GM12878 (cell line): Measurements from ENCODE around the gene C9orf72. TPM values are rescaled to one million over a fixed set of nuclear protein-coding genes. Genes with fewer than 3 reads are reported as not detected.

Source experiments
- ATAC-seq: fragments of 200-7000 bp; cut with Tn5 transposase; 3 replicates; pipeline ENCODE4 v1.9.1; 2020; ENCODE audit warnings: mild to moderate bottlenecking, moderate library complexity
- BruUV-seq: library from RNA; stranded (reverse); fragments of 400-500 nt; replicated peaks from 2 replicates; lab custom pipeline; 2021; lab: Mats Ljungman, UMichigan
- CTCF ChIA-PET: fragments of 300-600 bp; sonication (Branson Sonifier 250); formaldehyde crosslinking; extraction: SDS; loops from one replicate; lab custom pipeline; 2021; ENCODE audit warnings: inconsistent platforms; lab: Yijun Ruan, JAX
- POLR2A ChIA-PET: fragments of 350-600 bp; formaldehyde crosslinking; extraction: SDS; loops from one replicate; lab custom pipeline; 2021; ENCODE audit warnings: inconsistent platforms; lab: Charles Lee
- RAD21 ChIA-PET: fragments of 300-600 bp; sonication (Branson Sonifier 250); formaldehyde crosslinking; loops from one replicate; lab custom pipeline; 2023; ENCODE audit warnings: antibody characterized with exemption; ENCODE audit not compliant: unreplicated experiment; lab: Charles Lee
- SMC1A ChIA-PET: fragments of 300-600 bp; sonication (Branson Sonifier 250); formaldehyde crosslinking; loops from one replicate; lab custom pipeline; 2023; ENCODE audit not compliant: unreplicated experiment, uncharacterized antibody; lab: Charles Lee
- DNase-seq: peaks from one replicate; pipeline ENCODE4 v3.0.0-alpha.2; 2011; ENCODE audit warnings: low read depth, low spot score
- FAIRE-seq: peaks from 3 replicates; lab custom pipeline; 2011; peaks lifted over from hg19 to GRCh38; lab: Jason Lieb, UNC
- H2AFZ ChIP-seq: 2 replicates; pipeline ENCODE4 v1.6.0; 2011; ENCODE audit warnings: low read depth, low read length, control low read depth; ENCODE audit not compliant: control insufficient read depth
- H3K27ac ChIP-seq: 2 replicates; pipeline ENCODE4 v1.5.1; 2011; ENCODE audit warnings: control low read depth; ENCODE audit not compliant: control insufficient read depth, insufficient read depth
- H3K27me3 ChIP-seq, 2 experiments: replicated peaks in 1 of 2; 2 replicates each; pipeline versions ENCODE4 v1.6.0 to v1.6.1; 2011; ENCODE audit warnings: low read length in 1 of 2; ENCODE audit not compliant: control insufficient read depth in 2 of 2, insufficient read depth in 2 of 2
- H3K36me3 ChIP-seq, 2 experiments: 2 replicates each; pipeline ENCODE4 v1.5.1; 2011; ENCODE audit warnings: low read length in 1 of 2; ENCODE audit not compliant: control insufficient read depth in 2 of 2, insufficient read depth in 2 of 2
- H3K4me1 ChIP-seq: 2 replicates; pipeline ENCODE4 v1.6.1; 2011; ENCODE audit warnings: mild to moderate bottlenecking, low read length, moderate library complexity, mixed read lengths; ENCODE audit not compliant: control insufficient read depth, insufficient read depth
- H3K4me2 ChIP-seq: 2 replicates; pipeline ENCODE4 v1.6.0; 2011; ENCODE audit warnings: control low read depth; ENCODE audit not compliant: control insufficient read depth, insufficient read depth
- H3K4me3 ChIP-seq: fragments of 200-600 bp; sonication (generic); 2 replicates; pipeline ENCODE4 v1.5.1; 2016
- H3K79me2 ChIP-seq: 2 replicates; pipeline ENCODE4 v1.6.0; 2011; ENCODE audit warnings: low read length; ENCODE audit not compliant: control insufficient read depth, insufficient read depth
- H3K9ac ChIP-seq: 2 replicates; pipeline ENCODE4 v1.8.0; 2011; ENCODE audit warnings: low read length, control low read depth, mixed read lengths; ENCODE audit not compliant: control insufficient read depth, insufficient read depth
- H3K9me3 ChIP-seq: replicated peaks from 3 replicates; pipeline ENCODE4 v1.5.1; 2011; ENCODE audit warnings: mild to moderate bottlenecking, low read length; ENCODE audit not compliant: control insufficient read depth, insufficient read depth
- H4K20me1 ChIP-seq: 2 replicates; pipeline ENCODE4 v1.6.0; 2011; ENCODE audit not compliant: control insufficient read depth, insufficient read depth
- ETV6 ChIP-seq, 2 experiments: fragments of 450-650 bp in 1 of 2; IDR thresholded peaks in 1 of 2; conservative IDR thresholded peaks in 1 of 2; 2 replicates each; pipeline ENCODE4 v1.6.1; 2014; ENCODE audit warnings: antibody characterized with exemption in 1 of 2, borderline replicate concordance in 1 of 2, low read depth in 1 of 2, mild to moderate bottlenecking in 1 of 2, moderate library complexity in 1 of 2
- JUNB ChIP-seq: IDR thresholded peaks from 2 replicates; pipeline ENCODE4 v1.6.1; 2016; ENCODE audit warnings: antibody characterized with exemption, mild to moderate bottlenecking
- NFIC ChIP-seq: IDR thresholded peaks from 2 replicates; pipeline ENCODE4 v1.6.1; 2012; ENCODE audit warnings: low read depth, mild to moderate bottlenecking, inconsistent platforms, low read length, moderate library complexity
- NR2F1 ChIP-seq: fragments of 450-650 bp; conservative IDR thresholded peaks from 2 replicates; pipeline ENCODE4 v1.6.1; 2017; ENCODE audit warnings: mild to moderate bottlenecking
- SIX5 ChIP-seq: IDR thresholded peaks from 2 replicates; pipeline ENCODE4 v1.6.1; 2011; ENCODE audit warnings: mild to moderate bottlenecking, low read depth, low read length, moderate library complexity; ENCODE audit not compliant: severe bottlenecking
- ZBTB40 ChIP-seq: fragments of 450-650 bp; IDR thresholded peaks from 2 replicates; pipeline ENCODE4 v1.6.1; 2016; ENCODE audit warnings: mild to moderate bottlenecking, moderate library complexity, borderline replicate concordance
- WGBS: methylation state at CpG from one replicate; pipeline ENCODE4 v1.1.6; 2016; ENCODE audit warnings: low lambda C conversion rate; ENCODE audit not compliant: insufficient replicate concordance, insufficient coverage; ENCODE audit errors: missing lambda C conversion rate; 5-methylcytosine and 5-hydroxymethylcytosine counted together
- in situ Hi-C: fragments of 300-500 bp; cut with MboI; formaldehyde crosslinking; loops from 9 replicates; pipeline ENCODE4 v1.14.3; 2018; ENCODE audit warnings: mixed read lengths
- intact Hi-C: fragments of 100-400 bp; cut with micrococcal nuclease; formaldehyde crosslinking; loops from one replicate; pipeline ENCODE4 v1.14.2; 2022; ENCODE audit not compliant: unreplicated experiment
- polyA plus RNA-seq, 11 experiments: library from polyadenylated mRNA; depleted of rRNA in 4 of 11; unstranded in 6 of 11; stranded (reverse) in 5 of 11; fragments of >200 nt; fragmentation: Nextera tagmentation in 4 of 11; fragmentation: Illumina TruSeq in 1 of 11; extraction: Ambion mirVana in 4 of 11; extraction: Trizol in 1 of 11; gene quantifications; 1 replicate in 1 of 11; 2 replicates in 10 of 11; pipeline versions ENCODE4 v1.2.1 to v1.2.3, GENCODE V29; 2011 to 2016; ENCODE audit warnings: inconsistent platforms in 2 of 11, missing spikeins in 2 of 11, low read depth in 1 of 11
- total RNA-seq, 4 experiments: library from RNA; depleted of rRNA in 3 of 4; stranded (reverse); fragments of >200 nt in 3 of 4; fragmentation: Illumina TruSeq in 1 of 4; extraction: Trizol in 1 of 4; gene quantifications; 2 replicates each; pipeline versions ENCODE4 v1.2.1 to v1.2.3, GENCODE V29; 2013 to 2021

Gene C9orf72
- total and polyA plus RNA-seq, 10 of the 15 experiments (the other 5 are each of a cell fraction or from before 2014, with no cell fraction given): 4.8 to 9.0 (median 6.4) TPM

GRCh38 chr9:27499451-27499850 lies 73.8 kb downstream of the C9orf72 start:
- ChIA-PET RAD21 (interaction anchor here (1.2 to 1.3 kb wide), 2 partner anchors 132 to 166 kb away, joined by 3 to 4 read pairs; no protein-coding TSS in a partner anchor), POLR2A (no interaction called here), CTCF (no interaction called here), SMC1A (interaction anchor here (1.1 kb wide), 1 partner anchor 10 kb away, joined by 4 read pairs; no protein-coding TSS in a partner anchor)
- FAIRE-seq (peak; percentile 83), DNase-seq (no peak), ATAC-seq (peak; percentile 68)
- BruUV-seq: no TSS peak
- Histone ChIP-seq H3K4me1 (peaks cover 7% of the 10 kb centered on the region; the same call in 1 of the 2 replicates), H3K4me2 (no peak overlapping the region), H3K27ac (no peak overlapping the region), H2AFZ (no peak overlapping the region), H3K9ac (no peak overlapping the region), H3K27me3 (no peaks in the 10 kb centered on the region), H4K20me1 (no peaks in the 10 kb centered on the region), H3K36me3 (no peaks in the 10 kb centered on the region), H3K4me3 (no peak overlapping the region), H3K79me2 (no peaks in the 10 kb centered on the region), H3K9me3 (no peaks in the 10 kb centered on the region; the same call in 2 of the 3 replicates)
- TF ChIP-seq NR2F1: no peak
- TF ChIP-seq ETV6 (conservative IDR thresholded peaks at IDR 0.05 in 1 of 2, IDR thresholded peaks at IDR 0.05 in 1 of 2; ENCODE audit: borderline replicate concordance in 1 of 2, low read depth in 1 of 2): peak in 1 of 2 experiments; percentile 14; a peak in 1 of 4 replicates
- TF ChIP-seq ZBTB40: no peak
- TF ChIP-seq NFIC: 0 out of 2 replicates have a peak, but pooled peaks have one; percentile 29
- peak; percentile 44 for TF ChIP-seq JUNB
- TF ChIP-seq SIX5: no peak
- in situ Hi-C loops (no loop called here), intact Hi-C loops (no loop called here)
- 3% methylated on average over 2 of the region's 2 CpGs for WGBS
